Islet of Langerhans (tissue), 1 donor: Measurements from ENCODE around the gene RAPGEF5.
"Not testable (repeated sequence)": the region's sequence is repeated elsewhere in the genome, so short reads cannot be mapped to it uniquely, and the experiment has no call there.

Source experiments
- FAIRE-seq: peaks from one replicate; lab custom pipeline; 2011; peaks lifted over from hg19 to GRCh38; lab: Jason Lieb, UNC

The RAPGEF5 gene

DNA sequence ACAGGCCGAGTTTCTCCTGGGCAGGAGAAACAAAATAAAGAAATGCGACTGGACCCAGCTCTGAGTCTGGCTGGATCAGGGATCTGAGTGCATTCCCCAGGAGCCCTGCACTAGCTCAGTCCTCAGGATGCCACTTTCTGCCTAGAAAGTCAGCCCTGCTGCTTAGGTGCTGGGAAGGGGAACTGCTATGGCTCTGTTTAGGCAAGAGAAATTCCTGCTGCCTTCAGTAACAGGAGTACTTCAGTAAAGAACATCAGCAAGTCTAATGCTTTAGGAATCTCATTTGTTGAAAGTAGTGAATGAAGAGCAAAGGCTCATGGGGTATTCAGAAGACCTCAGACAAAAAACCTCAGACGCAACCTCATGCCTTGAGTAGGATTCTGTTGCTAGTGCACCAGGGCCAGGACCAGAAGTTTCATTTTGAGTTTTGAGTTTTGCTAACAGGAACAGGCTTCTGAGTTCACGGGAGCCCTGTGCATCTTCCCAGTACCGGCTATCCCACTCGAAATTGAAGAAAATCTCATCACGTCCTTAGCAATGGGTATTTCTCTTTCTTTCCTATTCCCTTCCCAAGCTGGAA, 240.4 kb downstream of the RAPGEF5 start:
- FAIRE-seq, result no peak

- no peak for FAIRE-seq
These were observed 241.3 kb downstream of the RAPGEF5 start for GRCh38 chr7:22115689-22116088.

- FAIRE-seq, result no peak
These were observed 242.4 kb downstream of the RAPGEF5 start for GRCh38 chr7:22114440-22114981.

DNA sequence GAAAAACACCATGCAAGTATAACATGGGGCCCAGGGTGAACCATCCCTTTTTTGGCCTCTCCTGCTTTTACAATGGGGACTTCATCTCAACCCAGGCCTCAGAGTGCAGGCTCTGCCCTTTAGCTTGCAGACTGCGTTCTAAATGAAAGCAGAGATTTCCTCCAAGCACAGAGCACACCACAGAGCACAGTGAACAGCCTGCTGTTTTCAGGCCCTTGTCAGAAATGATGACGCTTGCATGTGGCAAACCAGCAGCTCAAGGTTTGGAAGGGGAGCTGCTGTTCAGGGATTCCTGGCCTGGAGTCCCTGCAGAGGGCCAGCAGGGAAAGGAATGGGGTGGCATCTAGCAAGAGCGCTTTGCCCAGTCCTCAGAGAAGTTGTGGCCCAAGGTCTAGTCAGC, 243.9 kb downstream of the RAPGEF5 start:
- FAIRE-seq, result no peak

DNA sequence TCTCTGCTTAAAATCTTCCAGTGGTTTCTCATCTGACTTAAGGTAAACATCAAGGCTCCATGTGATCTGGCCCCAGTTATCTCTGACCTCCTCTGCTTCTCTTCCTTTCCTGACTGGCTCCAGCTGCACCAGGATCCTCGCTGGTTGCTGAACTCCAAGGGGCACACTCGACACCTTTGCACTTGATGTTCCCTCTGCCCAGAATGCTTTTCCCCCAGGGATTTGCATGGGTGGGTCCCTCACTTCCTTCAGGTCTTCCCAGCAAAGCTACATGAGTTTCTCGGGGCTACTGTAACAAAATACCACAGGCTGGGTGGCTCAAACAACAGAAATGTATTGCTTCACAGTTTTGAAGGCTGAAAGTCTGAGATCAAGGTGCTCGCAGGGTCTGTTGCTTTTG, 245.3 kb downstream of the RAPGEF5 start:
- no peak for FAIRE-seq

DNA sequence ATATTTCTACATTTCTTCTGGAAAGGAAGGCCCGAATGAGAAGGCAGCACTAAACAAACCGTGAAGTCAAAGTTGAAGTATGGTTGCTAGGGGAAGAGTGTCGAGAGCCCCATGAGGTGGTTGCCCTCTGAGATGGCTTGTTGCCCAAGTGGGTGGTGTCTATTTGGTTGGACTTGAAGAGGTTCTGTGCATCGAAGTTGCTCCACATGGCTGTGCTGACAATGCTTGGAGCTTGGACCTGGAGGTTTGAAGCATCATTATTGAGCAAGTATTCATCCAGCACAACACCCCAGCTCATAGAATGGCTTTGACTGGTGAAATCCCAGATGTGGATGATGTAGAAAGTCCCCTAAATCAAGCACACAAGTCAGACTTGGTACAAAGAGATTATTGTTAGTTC, 246.1 kb downstream of the RAPGEF5 start:
- FAIRE-seq, result no peak

DNA sequence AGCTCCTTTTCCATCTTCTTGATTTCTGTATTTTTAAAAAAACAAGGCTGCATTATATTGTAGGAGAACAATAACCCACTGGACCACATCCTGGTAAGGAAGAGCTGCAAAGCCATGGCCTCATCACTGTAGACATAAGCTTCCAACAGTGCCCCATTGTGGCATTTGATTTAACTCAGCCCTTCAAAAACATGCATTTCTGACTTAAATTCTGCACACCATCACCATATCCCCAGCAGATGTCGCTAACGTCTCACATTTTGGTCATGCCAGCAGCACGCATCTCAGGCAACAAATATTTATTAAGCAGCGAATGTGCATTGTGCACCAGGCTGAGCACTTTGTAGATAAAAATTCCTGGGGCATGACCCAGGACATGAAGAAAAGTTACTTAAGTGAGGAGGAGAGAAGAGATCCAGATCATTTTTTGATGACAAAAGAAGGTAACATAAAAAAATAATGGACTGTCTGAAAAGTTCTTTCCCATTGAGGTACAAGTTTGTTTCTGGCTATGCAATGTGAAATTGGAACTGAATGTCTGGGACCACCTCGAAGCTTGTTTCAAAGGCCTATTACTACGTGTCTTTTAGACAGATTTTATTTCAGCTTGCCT, 246.6 kb downstream of the RAPGEF5 start:
- peak; percentile 97 for FAIRE-seq

DNA sequence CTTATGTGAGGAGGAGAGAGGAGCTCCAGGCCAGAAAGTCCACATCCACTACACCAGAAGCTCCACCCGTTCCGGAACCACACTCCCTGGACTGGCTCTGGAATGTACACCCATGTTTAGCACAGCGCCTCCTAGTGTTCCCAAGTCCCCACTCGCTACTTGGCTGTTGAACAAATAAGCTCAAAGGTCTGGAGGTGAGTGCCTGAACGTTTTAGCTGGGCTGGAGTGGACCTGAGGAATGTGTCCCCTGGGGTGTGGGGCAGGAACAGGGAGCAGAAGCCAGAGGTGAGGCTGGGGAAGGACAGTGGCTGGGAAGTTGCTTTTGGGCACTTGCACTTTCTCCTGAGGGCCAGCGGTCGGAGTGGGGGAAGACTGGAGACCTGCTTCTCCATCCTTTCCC, 247.2 kb downstream of the RAPGEF5 start:
- FAIRE-seq, result no peak

DNA sequence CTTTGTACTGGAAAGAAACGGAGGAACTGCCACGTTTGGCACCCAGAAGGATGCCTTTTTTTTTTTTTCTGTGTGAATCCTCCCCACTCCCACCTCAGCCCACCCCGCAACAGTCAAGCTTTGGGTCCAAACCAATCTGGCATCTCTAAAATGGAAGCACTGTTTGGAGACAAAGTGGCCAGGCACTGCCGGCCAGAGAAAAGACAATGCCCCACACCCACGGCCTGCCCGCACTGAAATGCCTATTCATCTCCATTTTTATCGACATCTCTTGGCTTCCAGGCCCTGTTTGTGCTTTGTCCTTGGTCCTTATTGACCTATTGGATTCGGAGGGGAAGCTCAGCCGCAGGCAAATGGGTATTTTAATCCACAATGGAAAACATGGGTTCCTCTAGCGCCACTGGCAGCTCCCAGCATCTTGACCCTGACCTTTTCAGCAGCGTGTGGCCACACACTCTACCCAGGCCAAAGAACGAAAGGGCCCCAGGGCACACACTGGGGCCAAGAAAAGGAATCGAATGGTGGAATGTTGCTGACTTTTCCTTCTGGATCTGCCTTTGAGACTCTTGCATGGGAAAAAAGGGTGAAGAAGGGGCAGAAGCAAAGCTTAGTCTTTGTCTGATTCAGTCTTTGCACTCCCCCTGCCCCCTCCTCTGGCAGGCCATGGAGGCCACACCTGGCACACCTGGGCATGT, 248.7 kb downstream of the RAPGEF5 start:
- no peak for FAIRE-seq

GRCh38 chr7:22105550-22105949, 251.4 kb downstream of the RAPGEF5 start:
- no peak for FAIRE-seq

GRCh38 chr7:22094413-22095342, 262.3 kb downstream of the RAPGEF5 start:
- no peak for FAIRE-seq

DNA sequence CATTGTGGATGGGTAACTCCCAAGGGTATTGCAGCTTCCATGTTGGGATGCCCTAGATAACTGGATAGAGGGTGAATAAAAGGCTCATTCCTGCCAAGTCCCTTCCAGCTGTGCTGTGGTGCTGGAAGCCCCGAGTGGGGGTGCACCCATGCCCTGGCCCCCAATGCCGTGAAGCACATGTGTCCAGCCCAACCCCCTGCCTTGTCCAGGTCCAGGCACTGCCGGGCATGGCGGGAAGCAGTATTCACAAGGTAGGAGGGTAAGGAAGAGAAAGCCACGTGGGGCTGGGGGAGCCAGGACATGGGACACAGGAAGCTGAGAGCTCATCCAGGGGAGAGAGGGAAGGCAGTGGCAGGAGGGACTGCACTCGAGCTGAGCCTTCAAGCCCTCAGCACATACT, 263.0 kb downstream of the RAPGEF5 start:
- no peak for FAIRE-seq

DNA sequence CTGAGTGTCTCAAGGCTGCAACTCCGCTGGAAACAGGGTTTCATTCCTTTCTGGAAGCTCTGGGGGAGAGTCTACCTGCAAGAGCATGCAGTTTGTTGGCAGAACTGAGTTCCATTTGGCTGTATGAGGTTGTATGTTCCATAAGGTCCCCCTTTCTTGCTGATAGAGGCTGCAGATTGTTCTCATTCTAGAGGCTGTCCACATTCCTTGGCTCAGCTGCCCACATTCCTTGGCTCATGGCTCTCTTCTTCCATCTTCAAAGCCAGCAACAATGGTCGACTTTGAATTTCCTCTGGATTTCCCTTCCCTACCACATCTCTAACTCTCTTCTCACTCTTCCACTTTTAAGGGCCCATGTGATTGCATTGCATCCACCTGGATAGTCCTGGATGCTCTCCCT, 264.0 kb downstream of the RAPGEF5 start:
- no peak for FAIRE-seq

GRCh38 chr7:22090958-22091525, 265.9 kb downstream of the RAPGEF5 start:
- FAIRE-seq, result not testable (repeated sequence)

- no peak for FAIRE-seq
These were observed 266.4 kb downstream of the RAPGEF5 start for GRCh38 chr7:22090512-22090911.

DNA sequence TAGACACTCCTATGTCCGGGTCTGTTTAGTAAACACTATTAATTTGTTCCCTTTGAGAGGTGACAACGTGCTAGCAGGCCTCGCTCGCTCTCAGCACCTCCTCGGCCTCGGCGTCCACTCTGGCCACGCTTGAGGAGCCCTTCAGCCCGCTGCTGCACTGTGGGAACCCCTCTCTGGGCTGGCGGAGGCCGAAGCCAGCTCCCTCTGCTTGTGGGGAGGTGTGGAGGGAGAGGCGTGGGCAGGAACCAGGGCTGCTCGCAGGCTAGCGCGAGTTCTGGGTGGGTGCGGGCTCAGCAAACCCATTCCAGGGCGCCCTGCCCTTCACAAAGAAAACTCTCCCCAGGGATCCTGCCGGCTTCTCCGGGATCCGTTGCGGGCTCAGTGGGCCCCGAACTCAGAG, 266.8 kb downstream of the RAPGEF5 start:
- no peak for FAIRE-seq

DNA sequence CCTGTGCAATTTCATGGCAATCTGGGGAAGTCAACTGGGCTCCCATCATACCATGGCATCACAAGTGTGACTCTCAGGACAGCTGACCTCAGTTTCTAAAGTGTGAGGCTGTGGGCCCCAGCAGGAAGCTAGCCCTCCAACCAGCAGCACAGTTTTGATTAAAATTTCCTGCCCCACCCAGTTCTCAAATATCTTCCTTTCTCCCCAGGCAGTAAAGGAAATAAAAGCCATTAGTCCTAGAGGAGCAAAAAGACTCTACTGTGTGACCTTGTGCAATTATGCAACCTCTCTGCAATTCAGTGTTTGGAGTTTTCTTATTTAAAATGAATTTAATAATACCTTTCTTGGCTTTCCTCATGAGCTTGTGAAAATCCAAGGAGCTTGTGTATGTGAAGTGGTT, 268.1 kb downstream of the RAPGEF5 start:
- FAIRE-seq, result no peak

DNA sequence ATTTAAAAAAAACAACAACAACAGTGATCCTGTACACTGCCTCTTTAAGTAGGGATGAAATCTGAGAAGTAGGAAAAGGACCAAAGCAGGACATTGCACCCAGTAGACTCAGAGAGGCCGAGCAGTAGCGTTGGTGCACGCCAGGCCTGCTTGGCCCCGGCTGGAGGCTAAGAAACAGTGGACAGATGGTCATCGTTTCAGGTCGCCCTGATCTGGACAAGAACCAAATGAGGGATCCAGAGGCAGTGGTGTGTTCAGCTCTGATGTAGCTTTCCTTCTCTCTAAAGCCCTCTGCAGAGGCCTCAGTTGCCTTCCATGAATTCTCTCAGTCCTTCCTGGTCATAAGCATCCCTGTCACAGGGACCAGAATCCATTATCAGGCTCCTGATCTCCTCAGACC, 269.1 kb downstream of the RAPGEF5 start:
- no peak for FAIRE-seq

- no peak for FAIRE-seq
These were observed 273.2 kb downstream of the RAPGEF5 start for GRCh38 chr7:22083704-22084240.

GRCh38 chr7:22082886-22083703, 273.9 kb downstream of the RAPGEF5 start:
- FAIRE-seq, result no peak

GRCh38 chr7:22082553-22082885, 274.4 kb downstream of the RAPGEF5 start:
- FAIRE-seq, result no peak
